ENCODE data around the gene HMGCS2.

- no peak for TF ChIP-seq CTCF (IDR thresholded peaks at IDR 0.05; ENCODE audit: low read depth, low read length)
- no peak for TF ChIP-seq POLR2A (IDR thresholded peaks at IDR 0.05; ENCODE audit: extremely low read depth, insufficient read length)
Measured at GRCh38 chr1:119700326-119700725, 68.4 kb downstream of the HMGCS2 start.

All from NB4 (cell line).